Nephron (organoid): ENCODE data around the gene VMP1.
A peak's percentile ranks its signal among the peaks of the same experiment; 100 is the strongest.

Source experiments
- H3K27ac Mint-ChIP-seq, 3 experiments: 2 replicates each; pipeline ENCODE4 v1.8.0; 2020; ENCODE audit warnings: mixed read lengths in 3 of 3, mild to moderate bottlenecking in 2 of 3, moderate library complexity in 1 of 3
- H3K27me3 Mint-ChIP-seq: 2 replicates; pipeline ENCODE4 v1.8.0; 2021; ENCODE audit warnings: low read depth, mild to moderate bottlenecking, moderate library complexity, mixed read lengths
- H3K36me3 Mint-ChIP-seq: 2 replicates; pipeline ENCODE4 v1.8.0; 2020; ENCODE audit warnings: low read depth, mixed read lengths
- H3K4me1 Mint-ChIP-seq: 2 replicates; pipeline ENCODE4 v1.8.0; 2020; ENCODE audit warnings: mixed read lengths
- H3K4me3 Mint-ChIP-seq, 3 experiments: 2 replicates each; pipeline ENCODE4 v1.8.0; 2020; ENCODE audit warnings: mild to moderate bottlenecking in 3 of 3, mixed read lengths in 3 of 3, moderate library complexity in 2 of 3
- H3K9me3 Mint-ChIP-seq: 2 replicates; pipeline ENCODE4 v1.8.0; 2020; ENCODE audit warnings: mixed read lengths
- CTCF ChIP-seq, 3 experiments: fragments of 200-600 bp; sonication (generic); IDR thresholded peaks; one replicate each; pipeline ENCODE4 v1.5.0; 2021; ENCODE audit warnings: antibody characterized with exemption in 3 of 3; ENCODE audit not compliant: unreplicated experiment in 3 of 3

The VMP1 gene

GRCh38 chr17:59874376-59874775, 166.9 kb downstream of the VMP1 start:
- Mint-ChIP-seq H3K4me1 (peaks cover 4% of the 10 kb centered on the region), H3K4me3 (no peak overlapping the region), H3K27ac (no peak overlapping the region), H3K9me3 (no peaks in the 10 kb centered on the region), H3K27me3 (no peaks in the 10 kb centered on the region), H3K36me3 (peaks cover 32% of the 10 kb centered on the region)
- TF ChIP-seq CTCF (IDR thresholded peaks at IDR 0.05; ENCODE audit: unreplicated experiment in 3 of 3), result no peak

- Mint-ChIP-seq H3K27me3 (no peaks in the 10 kb centered on the region), H3K27ac (no peak overlapping the region), H3K36me3 (peaks cover 38% of the 10 kb centered on the region), H3K4me1 (peaks cover 4% of the 10 kb centered on the region), H3K4me3 (no peak overlapping the region), H3K9me3 (no peaks in the 10 kb centered on the region)
- TF ChIP-seq CTCF (IDR thresholded peaks at IDR 0.05; ENCODE audit: unreplicated experiment in 3 of 3), result no peak
Observed at GRCh38 chr17:59876107-59876506, 168.7 kb downstream of the VMP1 start.

- H3K36me3 Mint-ChIP-seq, result peaks cover 30% of the 10 kb centered on the region
- TF ChIP-seq CTCF (IDR thresholded peaks at IDR 0.05; ENCODE audit: unreplicated experiment in 3 of 3), result no peak
- H3K27me3 Mint-ChIP-seq, result no peaks in the 10 kb centered on the region
- H3K4me1 Mint-ChIP-seq, result peaks cover 4% of the 10 kb centered on the region
- H3K27ac Mint-ChIP-seq, result no peak overlapping the region
- no peak overlapping the region for H3K4me3 Mint-ChIP-seq
- no peaks in the 10 kb centered on the region for H3K9me3 Mint-ChIP-seq
Observed at GRCh38 chr17:59877965-59878364, 170.5 kb downstream of the VMP1 start.

- H3K4me3 Mint-ChIP-seq, result no peak overlapping the region
- no peak for TF ChIP-seq CTCF (IDR thresholded peaks at IDR 0.05; ENCODE audit: unreplicated experiment in 3 of 3)
- H3K36me3 Mint-ChIP-seq, result peaks cover 29% of the 10 kb centered on the region
- H3K27ac Mint-ChIP-seq, result no peak overlapping the region
- H3K4me1 Mint-ChIP-seq, result peaks cover 4% of the 10 kb centered on the region
- H3K9me3 Mint-ChIP-seq, result no peaks in the 10 kb centered on the region
- no peaks in the 10 kb centered on the region for H3K27me3 Mint-ChIP-seq
Observed at GRCh38 chr17:59878624-59879023, 171.2 kb downstream of the VMP1 start.

GRCh38 chr17:59884861-59885260, 177.4 kb downstream of the VMP1 start:
- Mint-ChIP-seq H3K27me3 (no peaks in the 10 kb centered on the region), H3K27ac (no peak overlapping the region), H3K4me3 (no peak overlapping the region), H3K36me3 (peaks cover 37% of the 10 kb centered on the region), H3K4me1 (peaks cover 5% of the 10 kb centered on the region), H3K9me3 (no peaks in the 10 kb centered on the region)
- no peak for TF ChIP-seq CTCF (IDR thresholded peaks at IDR 0.05; ENCODE audit: unreplicated experiment in 3 of 3)

GRCh38 chr17:59888145-59888750, 180.8 kb downstream of the VMP1 start:
- H3K27me3 Mint-ChIP-seq, result no peaks in the 10 kb centered on the region
- H3K27ac Mint-ChIP-seq, result no peak overlapping the region
- peak overlapping the region; percentile 26 to 71 (median 68) for H3K4me3 Mint-ChIP-seq
- H3K36me3 Mint-ChIP-seq, result peaks cover 38% of the 10 kb centered on the region
- no peaks in the 10 kb centered on the region for H3K9me3 Mint-ChIP-seq
- peaks cover 21% of the 10 kb centered on the region for H3K4me1 Mint-ChIP-seq
- TF ChIP-seq CTCF (IDR thresholded peaks at IDR 0.05; ENCODE audit: unreplicated experiment in 3 of 3), result no peak
